GM19043 (cell line): ENCODE results near the gene ACTR3C.
"Not testable (repeated sequence)": the region's sequence is repeated elsewhere in the genome, so short reads cannot be mapped to it uniquely, and the experiment has no call there.

ENCODE experiments used
- ATAC-seq: cut with Tn5 transposase; IDR thresholded peaks from one replicate; pipeline ENCODE4 v1.9.1; 2021; ENCODE audit warnings: low read depth; ENCODE audit not compliant: unreplicated experiment

The ACTR3C gene

GRCh38 chr7:150287815-150288214 lies 35.5 kb downstream of the ACTR3C start:
- not testable (repeated sequence) for ATAC-seq

GRCh38 chr7:150285849-150286754 lies 37.2 kb downstream of the ACTR3C start:
- ATAC-seq, result not testable (repeated sequence)

- ATAC-seq, result not testable (repeated sequence)
Observed at GRCh38 chr7:150283608-150284007, 39.7 kb downstream of the ACTR3C start.

GRCh38 chr7:150283111-150283510 lies 40.2 kb downstream of the ACTR3C start:
- not testable (repeated sequence) for ATAC-seq

DNA sequence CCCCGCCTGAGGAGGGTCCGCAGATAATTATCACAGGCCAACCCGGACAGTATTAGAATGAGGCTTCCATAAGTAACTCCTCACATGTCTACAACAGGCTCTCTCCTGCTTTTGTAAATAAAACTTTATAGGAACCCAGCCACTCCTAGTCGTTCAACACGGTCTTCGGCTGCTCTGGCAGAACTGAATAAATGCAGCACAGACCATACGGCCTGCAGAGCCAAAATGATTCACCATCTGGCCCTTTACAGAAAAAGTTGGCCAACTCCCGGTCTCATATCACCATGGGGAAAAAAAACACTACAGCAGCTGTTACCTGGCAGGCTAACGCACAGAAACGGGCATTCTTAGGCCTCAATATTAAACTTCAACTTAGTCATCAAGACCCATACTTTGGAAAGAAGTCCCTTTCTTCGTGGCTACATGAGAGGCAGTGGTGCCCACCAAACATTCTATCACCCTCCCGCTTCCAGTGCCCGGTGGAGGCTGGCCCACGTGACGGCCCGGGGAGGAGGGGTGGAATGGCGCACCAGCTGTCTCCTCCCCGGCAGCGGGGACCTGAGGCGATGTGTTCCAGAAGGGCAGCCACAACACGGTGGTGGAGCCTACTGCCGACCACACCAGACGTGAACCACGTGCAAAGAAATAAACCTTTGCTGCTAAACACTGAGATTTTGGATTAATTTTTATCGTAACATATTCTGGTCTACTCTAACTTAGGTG lies 41.5 kb downstream of the ACTR3C start:
- ATAC-seq, result not testable (repeated sequence)

GRCh38 chr7:150278383-150278782 lies 45.0 kb downstream of the ACTR3C start:
- ATAC-seq, result not testable (repeated sequence)

DNA sequence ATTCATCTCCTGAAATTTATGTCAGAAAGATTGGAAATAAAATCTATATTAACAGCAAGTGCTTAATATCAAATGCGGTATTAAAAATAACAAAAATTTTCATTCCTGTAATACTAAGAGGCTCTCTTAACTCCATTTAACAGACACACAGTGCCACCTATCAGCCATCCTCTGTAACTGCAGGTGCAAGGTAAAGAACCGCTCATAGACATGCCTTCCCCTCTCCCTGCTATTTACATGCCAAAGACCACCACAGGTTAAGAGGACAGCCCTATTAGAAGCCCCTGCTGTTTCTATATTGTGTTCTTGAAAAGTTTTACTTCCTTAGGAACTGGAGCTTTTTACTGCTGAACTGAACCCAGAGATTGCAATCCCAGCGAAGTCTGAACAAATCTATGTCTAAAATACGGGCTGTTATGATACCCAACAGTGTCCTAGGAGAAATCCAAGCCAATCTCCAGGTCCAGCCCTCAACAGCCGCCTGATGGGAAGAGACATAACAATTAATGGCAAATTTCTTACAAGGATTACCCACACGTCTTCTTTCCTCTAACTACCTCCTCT lies 47.1 kb downstream of the ACTR3C start:
- ATAC-seq, result not testable (repeated sequence)

- ATAC-seq, result not testable (repeated sequence)
Observed at GRCh38 chr7:150271898-150272297, 51.4 kb downstream of the ACTR3C start.

DNA sequence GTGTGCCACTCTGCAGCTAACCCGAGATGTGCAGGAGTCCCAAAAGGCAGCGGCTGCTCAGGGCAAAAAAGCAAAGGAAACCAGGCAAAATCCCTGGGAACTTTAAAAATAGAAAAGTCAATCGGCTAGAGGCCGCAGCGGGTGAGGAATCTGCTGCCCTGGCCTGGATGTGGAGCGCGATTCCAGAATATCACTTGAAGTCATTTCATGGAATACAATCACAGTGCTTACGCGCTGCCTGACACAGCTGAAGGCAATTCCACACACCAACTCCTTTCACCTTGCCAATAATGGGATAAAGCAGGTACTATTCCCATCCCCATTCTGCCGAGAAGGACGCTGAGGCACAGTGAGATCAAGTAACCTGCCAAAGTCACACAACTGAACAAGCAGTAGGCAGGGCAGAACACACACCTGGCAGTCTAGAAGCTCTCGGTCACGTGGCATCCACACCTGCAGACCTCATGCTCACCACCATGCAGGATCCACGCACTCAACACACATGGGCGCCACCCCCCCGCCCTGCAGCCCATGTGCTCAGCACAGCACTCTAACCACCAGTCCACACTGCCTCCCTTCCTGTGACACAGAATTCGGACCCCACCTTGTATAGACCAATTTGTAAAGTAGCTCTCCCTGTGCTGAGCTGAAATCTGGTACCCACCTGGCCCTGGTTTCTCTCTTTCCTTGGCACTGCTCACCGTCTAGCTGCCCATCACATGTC lies 53.1 kb downstream of the ACTR3C start:
- not testable (repeated sequence) for ATAC-seq

- ATAC-seq, result not testable (repeated sequence)
Observed at GRCh38 chr7:150268798-150269197, 54.5 kb downstream of the ACTR3C start.

GRCh38 chr7:150268287-150268686 lies 55.1 kb downstream of the ACTR3C start:
- not testable (repeated sequence) for ATAC-seq

- ATAC-seq, result not testable (repeated sequence)
Observed at GRCh38 chr7:150266953-150267665, 56.2 kb downstream of the ACTR3C start.

- ATAC-seq, result not testable (repeated sequence)
Observed at GRCh38 chr7:150262656-150263055, 60.7 kb downstream of the ACTR3C start.

DNA sequence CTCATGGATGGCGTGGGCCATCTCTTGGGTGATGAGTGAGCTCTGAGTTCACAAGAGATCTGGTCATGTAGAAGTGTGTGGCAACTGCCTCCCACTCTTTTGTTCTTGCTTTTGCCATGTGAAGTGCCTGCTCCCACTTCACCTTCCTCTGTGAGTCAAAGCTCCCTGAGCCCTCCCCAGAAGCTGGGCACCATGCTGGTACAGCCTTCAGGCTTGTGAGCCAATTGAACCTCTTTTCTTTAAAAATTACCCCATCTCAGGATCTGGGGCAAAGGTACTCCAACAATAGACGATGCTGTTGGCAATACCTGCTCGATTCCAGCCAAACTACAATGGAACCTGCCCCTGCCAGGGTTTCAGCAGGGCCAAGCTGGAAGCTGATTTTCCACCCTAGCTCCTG lies 75.6 kb downstream of the ACTR3C start:
- ATAC-seq, result not testable (repeated sequence)

GRCh38 chr7:150245208-150245607 lies 78.1 kb downstream of the ACTR3C start:
- ATAC-seq, result not testable (repeated sequence)

GRCh38 chr7:150242935-150243334 lies 80.4 kb downstream of the ACTR3C start:
- ATAC-seq, result not testable (repeated sequence)

GRCh38 chr7:150225444-150225843 lies 97.9 kb downstream of the ACTR3C start:
- not testable (repeated sequence) for ATAC-seq

DNA sequence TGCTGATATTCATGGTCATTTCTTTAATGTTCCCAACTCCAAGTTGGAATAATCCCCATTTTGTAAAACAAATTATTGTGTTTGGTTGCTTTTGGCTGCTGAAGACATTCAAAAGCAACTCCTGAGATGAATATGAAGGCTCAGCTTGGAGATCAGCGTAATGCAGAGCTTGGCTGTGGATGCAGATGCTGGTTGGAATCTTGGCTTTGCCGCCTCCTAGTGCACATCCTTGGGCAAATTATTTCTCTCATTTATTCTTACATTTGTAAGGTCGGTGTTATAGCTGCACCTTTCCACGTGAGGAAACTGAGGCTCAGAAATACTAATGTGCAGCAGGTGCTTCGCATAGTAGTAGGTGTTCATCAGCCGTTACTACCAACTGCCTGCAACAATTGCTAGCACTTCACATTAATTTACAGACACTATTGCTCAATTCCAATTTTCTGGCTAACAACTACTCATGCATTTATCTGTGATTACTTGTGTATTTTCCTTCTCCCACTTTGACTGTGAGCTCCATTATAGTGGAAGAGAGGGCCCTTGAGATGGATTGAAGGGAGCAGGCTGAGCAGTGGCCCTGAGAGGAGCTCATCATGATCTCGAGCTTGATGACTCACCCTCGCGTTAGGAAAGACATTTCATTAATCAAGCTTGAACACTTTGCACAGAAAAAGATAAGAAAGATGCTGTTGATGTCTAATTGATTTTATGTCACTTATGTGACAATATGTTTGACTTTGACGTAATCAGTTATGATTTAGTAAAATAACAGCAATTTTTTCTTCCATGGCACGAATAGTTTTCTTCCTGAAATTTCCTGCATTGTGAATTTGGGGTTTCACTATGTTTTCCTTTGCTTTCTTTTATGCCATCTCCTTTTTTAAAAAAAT lies 101.0 kb downstream of the ACTR3C start:
- ATAC-seq, result not testable (repeated sequence)
